ENCODE results near the gene BMP8A. TPM values are rescaled to one million over a fixed set of nuclear protein-coding genes. Genes with fewer than 3 reads are reported as not detected.
"Not testable (repeated sequence)": the region's sequence is repeated elsewhere in the genome, so short reads cannot be mapped to it uniquely, and the experiment has no call there.

Gene BMP8A
- total RNA-seq, 1 donor from 2014 or later = 1.5 TPM

DNA sequence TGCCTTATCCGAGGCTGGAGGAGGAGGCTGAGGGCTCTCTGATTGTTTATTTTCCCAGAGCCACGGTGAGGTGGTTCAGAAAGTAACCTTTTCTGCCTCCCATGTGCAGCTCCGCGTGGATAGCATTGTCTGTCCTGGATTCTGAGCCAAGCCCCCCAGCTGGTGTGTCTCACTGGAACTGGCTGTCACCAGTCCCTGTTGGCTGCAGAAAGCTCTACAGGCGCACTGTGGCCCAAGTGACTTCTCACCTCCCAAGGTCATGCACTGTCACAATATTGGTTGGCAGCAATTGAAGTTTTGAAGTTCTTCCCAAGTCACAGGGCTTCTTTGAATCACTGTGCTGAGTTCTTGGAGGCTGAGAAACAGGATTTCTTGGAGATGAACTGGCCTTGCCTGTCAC is 8.2 kb downstream of the BMP8A start:
- intact Hi-C loops (cut with DNase I) = no loop called here
- no peak for DNase-seq (ENCODE audit: low spot score)

DNA sequence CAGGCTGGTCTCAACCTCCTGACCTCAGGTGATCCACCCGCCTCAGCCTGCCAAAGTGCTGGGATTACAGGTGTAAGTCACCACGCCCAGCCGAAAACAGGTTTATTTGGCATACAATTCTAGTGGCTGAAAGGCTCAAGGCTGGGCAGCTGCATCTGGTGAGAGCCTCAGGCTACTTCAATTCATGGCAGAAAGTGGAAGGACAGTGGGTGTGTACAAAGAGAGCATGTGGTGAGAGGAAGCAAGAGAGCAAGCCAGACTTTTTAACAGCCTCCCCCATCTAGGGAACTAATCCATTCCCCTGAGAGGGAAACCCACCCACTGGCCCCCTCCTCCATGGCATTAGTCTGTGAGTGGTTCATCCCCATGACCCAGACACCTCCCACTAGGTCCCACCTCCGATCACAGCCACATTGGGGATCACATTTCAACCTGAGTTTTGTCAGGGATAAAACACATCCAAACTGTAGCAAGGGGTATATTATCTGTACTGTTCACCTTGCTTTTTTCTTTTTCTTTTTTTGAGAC is 9.5 kb downstream of the BMP8A start:
- DNase-seq (ENCODE audit: low spot score) = no peak
- intact Hi-C loops (cut with DNase I) = no loop called here

DNA sequence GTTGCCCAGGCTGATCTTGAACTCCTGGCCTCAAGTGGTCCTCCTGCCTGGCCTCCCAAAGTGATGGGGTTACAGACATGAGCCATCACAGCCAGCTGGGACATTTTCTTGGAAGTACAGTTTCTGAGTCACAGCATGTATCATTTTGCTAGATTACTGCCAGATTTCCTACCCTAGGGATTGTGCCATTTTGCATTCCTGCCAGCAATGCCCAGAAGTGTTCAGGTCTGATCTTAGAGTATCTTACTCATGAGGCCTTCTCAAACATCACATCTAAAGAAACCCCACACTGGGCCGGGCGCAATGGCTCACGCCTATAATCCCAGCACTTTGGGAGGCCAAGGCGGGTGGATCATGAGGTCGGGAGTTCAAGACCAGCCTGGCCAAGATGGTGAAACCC is 10.2 kb downstream of the BMP8A start:
- intact Hi-C loops (cut with DNase I) = no loop called here
- no peak for DNase-seq (ENCODE audit: low spot score)

DNA sequence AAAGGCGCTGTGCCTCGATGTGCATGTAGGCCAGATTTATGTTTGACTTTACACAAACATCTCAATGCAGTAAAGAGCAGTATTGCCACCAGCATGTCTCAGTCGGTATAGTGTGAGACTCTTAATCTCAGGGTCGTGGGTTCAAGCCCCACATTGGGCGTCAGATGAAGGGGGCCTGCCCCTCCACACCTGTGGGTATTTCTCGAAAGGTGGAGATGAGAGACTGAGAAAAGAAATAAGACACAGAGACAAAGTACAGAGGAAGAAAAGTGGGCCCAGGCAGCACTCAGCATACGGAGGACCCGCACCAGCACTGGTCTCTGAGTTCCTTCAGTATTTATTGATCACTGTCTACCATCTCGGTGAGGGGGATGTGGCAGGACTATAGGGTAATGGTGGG is 13.0 kb downstream of the BMP8A start:
- intact Hi-C loops (cut with DNase I); DNase-seq (ENCODE audit: low spot score): not testable (repeated sequence)

DNA sequence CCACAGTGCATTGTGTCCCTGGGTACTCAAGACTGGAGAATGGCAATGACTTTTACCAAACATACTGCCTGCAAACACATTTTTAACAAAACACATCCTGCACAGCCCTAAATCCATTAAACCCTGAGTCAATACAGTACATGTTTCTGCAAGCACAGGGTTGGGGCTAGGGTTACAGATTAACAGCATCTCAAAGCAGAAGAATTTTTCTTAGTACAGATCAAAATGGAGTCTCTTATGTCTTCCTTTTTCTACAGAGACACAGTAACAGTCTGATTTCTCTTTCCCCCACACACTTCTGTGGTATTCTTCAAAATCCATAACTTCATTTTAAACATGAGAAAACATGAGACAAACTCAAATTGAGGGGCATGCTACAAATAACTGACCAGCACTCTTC is 13.9 kb downstream of the BMP8A start:
- no peak for DNase-seq (ENCODE audit: low spot score)
- intact Hi-C loops (cut with DNase I) = no loop called here

DNA sequence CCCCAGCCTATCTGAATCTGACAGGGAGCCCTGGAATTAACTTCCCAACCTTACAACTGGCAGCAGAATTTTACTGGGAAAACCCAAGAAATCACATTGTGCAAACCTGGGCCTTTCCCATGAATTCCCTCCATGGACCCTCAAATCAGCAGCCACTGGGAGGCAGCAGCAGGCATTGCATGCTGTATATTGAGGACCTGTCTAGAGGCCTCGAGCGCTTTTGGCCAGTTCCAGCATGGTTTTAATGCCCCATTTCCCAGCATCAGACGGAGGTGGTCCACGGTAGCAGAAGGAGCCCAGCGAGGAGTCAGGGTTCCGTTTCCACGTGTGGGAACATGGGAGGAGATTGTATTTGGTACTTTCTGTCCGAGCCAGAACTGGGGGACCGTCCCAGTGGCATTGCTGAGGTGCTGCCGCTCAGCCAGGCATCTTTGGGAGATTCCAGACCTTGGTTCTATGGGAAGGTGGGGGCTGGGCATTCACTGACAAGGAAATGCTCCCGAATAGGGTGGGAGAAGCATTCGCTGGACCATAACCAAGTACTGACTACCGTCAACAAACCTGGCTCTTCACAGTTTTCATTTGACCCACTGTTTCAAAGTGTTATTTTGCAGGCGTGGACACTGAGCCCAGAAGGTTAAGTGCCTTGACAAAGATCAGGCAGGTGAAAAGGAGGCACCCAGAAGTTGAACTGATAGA is 15.9 kb downstream of the BMP8A start:
- DNase-seq (ENCODE audit: low spot score) = no peak

DNA sequence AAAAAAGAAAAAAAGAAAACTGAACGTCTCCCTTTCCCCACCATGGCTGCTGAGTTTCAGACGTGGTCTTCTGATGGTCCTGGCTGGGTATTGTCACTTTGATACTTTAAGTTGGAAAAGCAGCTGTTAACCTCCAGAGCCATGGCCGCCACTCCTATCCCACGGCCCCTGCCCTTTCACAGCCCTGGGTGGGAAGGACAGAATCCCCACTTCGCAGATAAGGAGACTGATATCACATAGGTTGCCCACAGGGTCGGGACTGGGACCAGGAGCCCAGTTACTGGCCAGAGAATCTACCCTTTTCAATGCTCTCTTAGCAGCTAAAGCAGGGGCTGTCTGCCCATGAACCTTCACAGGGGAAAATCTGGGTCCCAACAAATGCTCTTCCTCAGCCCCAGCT is 16.8 kb downstream of the BMP8A start:
- no peak for DNase-seq (ENCODE audit: low spot score)
- intact Hi-C loops (cut with DNase I) = no loop called here

More for the DNA sequence above, 15.9 kb downstream of the BMP8A start:
- intact Hi-C loops (cut with DNase I) = no loop called here

DNA sequence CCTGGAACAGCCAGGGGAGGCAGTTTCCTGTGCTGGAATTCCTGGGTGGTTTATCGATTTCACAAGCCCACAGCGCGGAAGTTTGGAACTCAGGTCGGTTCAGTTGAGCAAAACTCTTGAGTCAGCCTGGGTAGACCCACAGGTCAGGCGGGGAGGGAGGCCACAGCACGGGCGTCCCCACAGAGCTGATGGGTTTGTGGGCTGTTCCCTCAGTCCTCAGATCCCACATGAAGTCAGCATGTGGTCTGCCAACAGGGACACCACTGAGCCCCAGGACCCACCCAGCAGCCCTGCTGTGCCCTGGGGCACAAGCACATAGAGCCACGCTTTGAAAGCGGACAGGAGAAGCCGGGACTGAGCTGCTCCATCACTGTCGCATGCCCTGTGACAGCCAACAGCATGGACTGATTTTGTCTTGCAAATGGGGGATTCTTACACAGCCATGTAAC is 17.4 kb downstream of the BMP8A start:
- intact Hi-C loops (cut with DNase I) = no loop called here

DNA sequence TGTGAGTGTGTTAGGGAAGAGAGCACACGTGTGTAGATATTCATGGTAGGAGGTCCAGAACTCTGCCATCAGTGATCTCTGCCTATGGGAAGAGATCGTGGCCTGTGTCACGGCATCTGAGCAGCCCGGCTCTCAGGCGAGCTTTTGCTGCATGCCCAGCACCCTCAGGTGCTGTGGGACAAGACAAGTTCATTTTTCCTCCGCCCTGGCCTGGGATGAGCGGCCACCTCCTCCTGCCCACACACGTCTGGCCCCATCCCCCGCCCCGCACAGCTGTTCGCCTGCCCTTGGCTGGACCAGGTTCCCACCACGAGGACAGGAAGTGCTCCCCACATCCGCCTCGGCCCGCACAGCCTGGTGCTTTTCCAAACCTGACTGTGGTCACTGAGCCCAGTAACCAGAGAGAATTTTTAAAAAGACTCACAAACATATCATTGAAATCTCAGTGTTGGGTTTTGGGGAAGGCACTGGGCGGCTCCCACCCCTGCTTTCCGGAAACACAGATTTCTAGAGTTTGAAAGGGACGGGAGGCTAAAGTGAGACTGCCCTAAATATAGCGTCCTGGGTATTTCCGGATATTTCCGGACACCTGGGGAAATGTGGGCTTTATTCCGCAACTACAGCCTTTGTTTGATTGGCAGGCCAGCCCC is 18.0 kb downstream of the BMP8A start:
- intact Hi-C loops (cut with DNase I) = no loop called here

More for the DNA sequence above, 17.4 kb downstream of the BMP8A start:
- DNase-seq (ENCODE audit: low spot score) = no peak

DNA sequence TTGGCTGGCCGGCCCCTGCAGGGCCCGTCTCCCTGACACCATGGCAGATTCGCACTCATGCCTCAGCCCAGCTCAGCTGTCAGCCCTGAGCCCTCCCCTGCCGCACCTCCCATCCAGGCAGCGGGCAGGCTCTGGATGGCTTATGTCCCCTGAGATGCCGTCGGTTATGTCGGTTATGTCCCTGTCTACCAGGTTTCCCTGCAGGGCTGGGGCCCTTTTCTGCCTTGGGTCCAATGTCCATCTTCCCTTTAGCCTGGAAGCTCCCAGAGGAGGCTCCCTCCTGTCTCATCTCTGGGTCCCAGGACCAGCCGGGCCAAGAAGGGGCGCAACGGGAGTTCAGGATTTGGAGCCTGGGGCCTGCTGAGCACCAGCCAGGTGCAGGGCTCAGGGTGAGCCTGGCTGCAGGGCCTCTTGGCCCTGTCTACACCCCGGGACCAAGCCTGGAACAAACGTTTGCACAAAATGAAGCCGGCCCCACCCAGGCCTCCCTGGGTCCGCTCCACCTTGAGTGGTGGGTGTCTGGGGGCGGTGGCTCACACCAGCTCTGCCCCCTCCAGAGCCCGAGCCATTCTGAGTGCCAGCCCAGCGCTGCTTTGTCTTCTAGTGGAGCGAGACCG is 19.2 kb downstream of the BMP8A start:
- intact Hi-C loops (cut with DNase I) = not testable (repeated sequence)

More for the DNA sequence above, 18.0 kb downstream of the BMP8A start:
- DNase-seq (ENCODE audit: low spot score) = no peak

DNA sequence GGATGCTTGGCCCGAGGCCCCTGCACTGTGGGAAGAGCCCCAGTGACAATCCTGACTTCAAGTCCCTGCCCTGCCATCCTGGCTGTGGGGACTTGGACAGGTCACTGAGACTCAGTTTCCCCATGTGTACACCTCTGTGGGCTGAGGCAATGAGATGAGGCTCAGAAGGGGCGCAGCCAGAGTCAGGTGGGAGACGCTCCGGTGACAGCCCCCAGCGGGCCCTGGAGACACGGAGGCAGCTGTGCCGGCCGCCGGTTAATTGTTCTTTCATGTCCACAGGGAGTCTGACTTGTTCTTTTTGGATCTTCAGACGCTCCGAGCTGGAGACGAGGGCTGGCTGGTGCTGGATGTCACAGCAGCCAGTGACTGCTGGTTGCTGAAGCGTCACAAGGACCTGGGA is 20.0 kb downstream of the BMP8A start:
- DNase-seq (ENCODE audit: low spot score); intact Hi-C loops (cut with DNase I): not testable (repeated sequence)

More for the DNA sequence above, 19.2 kb downstream of the BMP8A start:
- not testable (repeated sequence) for DNase-seq (ENCODE audit: low spot score)

DNA sequence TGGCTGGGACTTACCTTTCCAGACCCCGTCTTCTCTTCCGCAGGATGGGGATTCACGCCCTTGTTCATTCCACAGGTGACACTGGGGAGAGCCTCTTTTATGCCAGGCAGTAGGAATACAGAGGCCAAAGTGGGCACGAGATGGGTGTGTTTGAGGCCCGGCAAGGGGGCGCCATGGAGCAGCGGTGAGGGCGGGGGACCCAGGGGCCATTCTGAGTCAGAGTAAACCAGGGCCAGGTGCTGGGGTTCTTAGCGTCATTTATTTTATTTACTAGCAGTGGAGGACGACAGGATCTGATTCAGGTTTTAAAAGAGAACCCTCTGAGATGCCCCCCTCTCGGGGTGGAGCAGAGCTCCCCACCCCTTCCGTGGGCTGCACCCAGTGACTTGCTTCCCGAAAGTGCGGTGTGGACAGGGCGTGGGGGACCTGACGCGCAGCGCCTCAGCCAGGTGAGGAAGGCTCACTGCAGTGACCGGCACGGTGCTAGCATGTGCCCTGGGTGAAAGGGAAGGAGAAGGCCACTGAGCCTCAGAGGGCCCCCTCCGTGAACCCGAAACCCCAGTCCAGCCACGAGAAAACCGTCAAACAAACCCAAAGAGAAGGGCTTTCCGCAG is 20.9 kb downstream of the BMP8A start:
- intact Hi-C loops (cut with DNase I); DNase-seq (ENCODE audit: low spot score): not testable (repeated sequence)

DNA sequence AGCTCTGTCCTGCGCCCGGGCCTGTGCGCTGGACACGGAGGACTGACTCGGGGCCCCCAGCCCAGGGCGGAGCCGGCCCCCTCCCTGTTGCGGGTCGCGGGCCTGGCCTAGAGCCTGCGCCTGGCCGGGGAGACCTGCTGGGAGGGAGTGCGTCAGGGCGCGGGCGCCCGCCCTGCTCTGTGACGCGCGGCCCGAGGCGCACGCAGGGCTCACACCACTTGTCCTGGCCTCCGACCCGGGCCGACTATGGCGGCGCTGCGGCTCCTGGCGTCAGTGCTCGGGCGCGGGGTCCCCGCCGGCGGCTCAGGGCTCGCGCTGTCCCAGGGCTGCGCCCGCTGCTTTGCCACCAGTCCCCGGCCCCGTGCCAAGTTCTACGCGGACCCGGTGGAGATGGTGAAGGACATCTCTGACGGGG is 23.3 kb downstream of the BMP8A start:
- intact Hi-C loops (cut with DNase I); DNase-seq (ENCODE audit: low spot score): not testable (repeated sequence)

DNA sequence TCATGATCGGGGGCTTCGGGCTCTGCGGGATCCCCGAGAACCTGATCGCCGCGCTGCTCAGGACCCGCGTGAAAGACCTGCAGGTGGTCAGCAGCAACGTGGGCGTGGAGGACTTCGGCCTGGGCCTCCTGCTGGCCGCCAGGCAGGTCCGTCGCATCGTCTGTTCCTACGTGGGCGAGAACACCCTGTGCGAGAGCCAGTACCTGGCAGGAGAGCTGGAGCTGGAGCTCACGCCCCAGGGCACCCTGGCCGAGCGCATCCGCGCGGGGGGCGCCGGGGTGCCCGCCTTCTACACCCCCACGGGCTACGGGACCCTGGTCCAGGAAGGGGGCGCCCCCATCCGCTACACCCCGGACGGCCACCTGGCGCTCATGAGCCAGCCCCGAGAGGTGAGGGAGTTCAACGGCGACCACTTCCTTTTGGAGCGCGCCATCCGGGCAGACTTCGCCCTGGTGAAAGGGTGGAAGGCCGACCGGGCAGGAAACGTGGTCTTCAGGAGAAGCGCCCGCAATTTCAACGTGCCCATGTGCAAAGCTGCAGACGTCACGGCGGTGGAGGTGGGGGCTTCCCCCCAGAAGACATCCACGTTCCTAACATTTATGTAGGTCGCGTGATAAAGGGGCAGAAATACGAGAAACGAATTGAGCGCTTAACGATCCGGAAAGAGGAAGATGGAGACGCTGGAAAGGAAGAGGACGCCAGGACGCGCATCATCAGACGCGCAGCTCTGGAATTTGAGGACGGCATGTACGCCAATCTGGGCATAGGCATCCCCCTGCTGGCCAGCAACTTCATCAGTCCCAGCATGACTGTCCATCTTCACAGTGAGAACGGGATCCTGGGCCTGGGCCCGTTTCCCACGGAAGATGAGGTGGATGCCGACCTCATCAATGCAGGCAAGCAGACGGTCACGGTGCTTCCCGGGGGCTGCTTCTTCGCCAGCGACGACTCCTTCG is 24.0 kb downstream of the BMP8A start:
- intact Hi-C loops (cut with DNase I); DNase-seq (ENCODE audit: low spot score): not testable (repeated sequence)

DNA sequence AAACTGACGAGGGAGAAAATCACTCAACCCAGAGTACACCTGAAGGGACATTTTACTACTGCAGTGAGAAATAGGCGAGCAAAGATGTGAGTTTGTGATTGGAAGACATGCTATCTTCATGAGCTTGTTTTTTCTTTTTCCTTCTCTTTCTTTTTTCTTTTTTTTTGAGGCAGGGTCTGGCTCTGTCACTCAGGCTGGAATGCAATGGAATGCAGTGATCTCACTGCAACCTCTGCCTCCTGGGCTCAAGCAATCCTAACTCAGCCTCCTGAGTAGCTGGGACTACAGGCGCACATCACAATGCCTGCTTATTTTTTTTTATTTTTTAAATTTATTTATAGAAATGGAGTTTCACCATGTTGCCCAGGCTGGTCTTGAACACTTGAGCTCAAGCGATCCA is 25.4 kb downstream of the BMP8A start:
- intact Hi-C loops (cut with DNase I); DNase-seq (ENCODE audit: low spot score): not testable (repeated sequence)

DNA sequence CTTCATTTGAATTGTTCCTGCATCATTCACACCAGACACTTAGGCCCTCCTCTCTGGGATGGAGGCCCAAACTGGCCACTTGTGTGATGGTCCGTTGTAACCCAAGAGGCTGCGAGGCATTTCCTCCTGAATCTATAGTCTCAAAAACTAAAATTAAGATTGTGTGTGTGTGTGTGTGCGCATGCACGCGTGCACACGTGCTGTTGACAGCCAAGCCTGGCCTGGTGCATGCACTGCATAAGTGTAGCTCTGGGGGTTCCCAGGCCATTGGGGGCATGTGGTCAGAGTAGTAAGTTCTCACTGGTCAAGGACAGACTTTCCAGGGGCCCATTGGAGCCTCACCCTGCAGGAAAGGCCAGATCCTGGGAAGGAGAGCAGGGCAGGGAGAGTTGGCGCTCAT is 26.5 kb downstream of the BMP8A start:
- DNase-seq (ENCODE audit: low spot score); intact Hi-C loops (cut with DNase I): not testable (repeated sequence)

DNA sequence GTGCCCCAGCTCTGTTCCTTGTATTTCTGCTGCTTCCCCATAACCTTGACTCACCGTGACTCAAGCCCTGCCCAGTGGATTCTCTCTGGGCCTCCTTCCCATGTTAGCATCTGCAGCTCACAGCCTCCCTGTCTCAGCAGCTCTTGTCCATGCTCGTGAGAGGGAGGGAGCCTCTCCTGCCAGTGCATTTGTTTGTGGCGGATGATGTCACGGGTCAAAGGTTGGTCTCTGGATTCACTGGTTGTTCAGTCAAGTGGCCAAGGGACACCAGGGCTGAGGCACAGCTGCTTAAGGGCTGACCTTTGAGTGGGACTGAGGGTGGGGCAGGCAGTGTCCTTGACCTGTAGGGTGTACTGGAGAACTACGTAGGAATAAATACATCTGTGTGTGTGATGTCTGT is 27.9 kb downstream of the BMP8A start:
- DNase-seq (ENCODE audit: low spot score); intact Hi-C loops (cut with DNase I): not testable (repeated sequence)

DNA sequence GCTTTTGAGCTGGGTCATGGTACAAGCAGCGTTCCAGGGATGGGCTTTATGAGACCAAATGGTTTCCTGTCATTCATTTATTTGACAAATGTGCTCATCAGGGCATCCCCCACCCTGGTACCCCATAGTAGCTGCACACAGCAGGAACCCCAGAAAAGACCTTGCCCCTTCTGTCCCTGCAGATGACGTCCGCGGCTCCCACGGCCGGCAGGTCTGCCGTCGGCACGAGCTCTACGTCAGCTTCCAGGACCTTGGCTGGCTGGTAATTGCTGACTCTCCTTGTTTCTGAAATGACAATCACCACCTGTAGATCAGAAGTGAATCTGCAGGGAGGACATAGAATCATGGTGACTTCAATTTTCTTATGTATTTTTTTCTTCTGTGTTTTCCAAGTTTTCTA is 30.8 kb downstream of the BMP8A start:
- DNase-seq (ENCODE audit: low spot score); intact Hi-C loops (cut with DNase I): not testable (repeated sequence)
